ENCODE data around the gene VSIR.

Gene VSIR

DNA sequence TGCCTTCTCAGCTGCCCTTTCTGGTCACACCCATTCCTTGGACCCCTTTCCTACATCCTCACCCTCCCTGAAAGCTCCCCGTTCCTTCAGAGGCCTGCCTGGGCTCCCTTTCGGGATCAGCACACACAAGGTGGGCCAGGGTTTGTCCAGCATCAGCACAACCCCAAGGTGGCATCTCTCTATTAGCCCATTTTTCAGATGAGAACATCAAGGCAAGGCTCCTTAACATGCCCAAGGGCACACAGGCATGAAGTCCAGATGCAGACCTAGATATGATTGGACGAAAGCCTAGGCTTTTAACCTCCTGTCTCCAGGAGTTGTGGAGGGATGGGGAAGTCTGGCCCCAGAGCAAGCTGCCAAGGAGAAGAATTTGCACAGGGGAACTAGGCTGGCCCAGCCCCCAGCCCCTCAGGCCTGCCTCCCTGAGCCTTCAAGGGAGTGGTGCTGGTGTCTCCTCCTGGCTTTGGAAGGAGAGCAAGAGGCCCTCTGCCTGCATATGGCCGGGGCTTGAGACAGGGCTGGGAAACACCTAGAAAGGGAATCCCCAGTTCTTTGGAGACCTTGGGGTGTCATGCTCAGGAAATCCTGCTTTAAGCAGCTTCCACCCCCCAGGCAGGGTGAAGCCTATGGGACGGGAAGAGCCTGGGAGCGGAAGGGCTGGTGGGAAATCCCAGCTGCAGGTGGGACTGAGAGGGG, 9.0 kb upstream of the VSIR start:
- no peak for DNase-seq (ENCODE audit: low read depth in 2 of 2)

DNA sequence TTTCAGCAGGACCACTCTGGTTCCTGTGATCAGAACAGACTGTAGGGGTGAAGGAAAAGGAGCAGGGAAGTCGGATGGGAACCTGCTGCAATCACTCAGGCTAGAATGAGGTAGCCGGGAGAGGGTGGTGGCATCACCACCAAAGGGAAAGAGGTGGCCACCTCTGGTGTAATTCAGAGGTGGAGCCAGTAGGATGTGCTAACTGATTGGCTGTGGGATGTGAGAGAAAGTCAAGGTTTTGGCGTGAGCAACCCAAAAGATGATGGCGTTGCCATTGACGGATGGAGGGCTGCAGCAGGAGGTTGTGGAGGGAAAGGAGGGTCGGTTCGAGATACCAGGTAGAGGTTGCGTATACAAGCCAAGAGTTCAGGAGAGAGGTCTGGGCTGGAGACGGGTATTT, 7.4 kb upstream of the VSIR start:
- DNase-seq (ENCODE audit: low read depth in 2 of 2) = no peak

DNA sequence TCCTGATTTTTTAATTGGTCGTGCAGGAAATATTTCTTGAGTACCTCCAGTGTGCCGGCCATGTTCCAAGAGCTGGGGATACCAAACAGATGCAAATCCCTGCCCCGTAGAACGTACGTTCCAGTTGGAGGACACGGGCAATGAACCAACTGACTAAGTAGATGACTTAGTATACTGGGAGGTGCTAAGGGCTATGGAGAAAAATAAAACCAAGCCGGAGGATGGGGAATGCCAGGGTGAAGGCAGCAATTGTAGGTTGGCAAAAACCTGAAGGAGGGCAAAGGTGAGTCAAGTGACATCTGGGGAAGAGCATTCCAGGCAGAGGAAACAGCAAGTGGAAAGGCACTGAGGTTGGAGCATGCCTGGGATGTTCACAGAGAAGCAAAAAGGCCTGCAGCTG, 6.8 kb upstream of the VSIR start:
- DNase-seq (ENCODE audit: low read depth in 2 of 2) = no peak

DNA sequence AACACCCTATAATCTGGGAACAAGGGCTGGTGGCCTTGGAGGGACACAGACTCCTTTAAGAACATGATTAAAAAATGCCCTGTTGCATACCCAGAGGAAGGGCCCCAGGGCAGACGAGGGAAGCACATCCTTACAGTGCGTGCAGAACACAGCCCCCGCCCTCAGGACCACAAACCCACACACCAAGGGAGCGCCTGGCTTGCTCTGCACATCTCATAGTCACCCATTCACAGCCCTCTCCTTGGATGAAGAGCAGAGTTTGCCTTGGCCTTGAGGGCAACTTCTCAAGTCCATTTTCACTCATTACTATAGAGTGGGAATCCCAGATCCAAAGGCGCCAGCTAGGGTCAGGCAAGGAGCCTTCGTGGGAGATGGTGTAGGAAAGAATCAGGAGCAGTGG, 6.3 kb upstream of the VSIR start:
- DNase-seq (ENCODE audit: low read depth in 2 of 2) = no peak

DNA sequence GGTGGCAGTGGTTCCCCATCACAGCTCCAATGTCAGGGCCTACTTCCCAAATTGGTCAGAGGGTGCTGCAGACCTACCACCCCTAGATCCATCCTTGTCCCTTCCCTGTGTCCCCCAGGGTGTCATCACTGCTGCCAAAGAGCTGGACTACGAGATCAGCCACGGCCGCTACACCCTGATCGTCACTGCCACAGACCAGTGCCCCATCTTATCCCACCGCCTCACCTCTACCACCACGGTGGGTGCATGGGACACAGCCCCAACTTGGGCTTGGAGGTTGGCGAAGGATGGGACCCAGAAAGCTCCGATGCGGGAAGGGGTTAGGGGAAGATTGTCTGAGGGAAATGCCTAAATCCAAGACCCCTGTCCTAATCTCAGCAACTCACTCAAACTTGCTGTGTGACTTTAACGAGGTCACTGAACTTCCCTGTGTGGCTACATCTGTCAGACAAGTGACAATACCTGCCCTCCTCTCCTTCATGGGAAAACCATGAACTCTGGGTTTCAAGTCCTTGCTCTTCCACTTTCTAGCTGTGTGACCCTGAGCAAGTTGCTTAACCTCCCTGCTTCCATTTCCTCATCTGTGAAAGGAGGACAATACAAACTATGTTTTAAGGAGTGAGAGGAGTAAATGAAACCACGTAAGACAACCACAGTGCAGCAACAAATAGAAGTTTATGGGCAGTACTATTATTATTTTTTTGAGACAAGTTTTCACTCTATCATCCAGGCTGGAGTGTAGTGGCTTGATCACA, 4.9 kb upstream of the VSIR start:
- no peak for DNase-seq (ENCODE audit: low read depth in 2 of 2)

DNA sequence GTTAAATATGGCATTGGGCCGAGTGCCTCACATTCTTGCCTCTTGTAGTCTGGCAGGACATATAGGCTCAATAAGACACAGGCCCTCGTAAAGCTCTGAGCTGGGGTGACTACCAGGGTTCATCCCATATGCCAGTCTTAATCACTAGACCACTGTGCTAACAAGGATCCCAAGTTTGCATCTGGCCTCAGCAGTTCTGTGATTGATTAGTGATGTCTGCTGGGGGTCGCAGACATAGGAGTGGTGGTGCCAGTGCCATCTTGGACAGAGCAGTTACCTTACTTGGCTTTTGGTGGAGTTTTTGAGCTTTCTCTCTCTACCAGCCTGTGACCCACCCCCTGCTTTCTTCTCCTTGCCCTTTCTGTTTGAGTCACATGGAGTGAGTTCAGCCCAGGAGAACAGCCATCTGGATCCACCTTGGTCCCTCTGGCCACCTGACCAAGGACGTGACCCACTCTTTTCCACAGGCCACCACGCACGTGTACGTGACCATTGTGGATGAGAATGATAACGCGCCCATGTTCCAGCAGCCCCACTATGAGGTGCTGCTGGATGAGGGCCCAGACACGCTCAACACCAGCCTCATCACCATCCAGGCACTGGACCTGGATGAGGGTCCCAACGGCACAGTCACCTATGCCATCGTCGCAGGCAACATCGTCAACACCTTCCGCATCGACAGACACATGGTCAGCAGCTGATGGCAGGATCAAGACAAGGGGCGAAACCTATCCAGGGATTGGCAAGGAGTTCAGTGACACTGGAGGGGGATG, 4.1 kb upstream of the VSIR start:
- no peak for DNase-seq (ENCODE audit: low read depth in 2 of 2)

DNA sequence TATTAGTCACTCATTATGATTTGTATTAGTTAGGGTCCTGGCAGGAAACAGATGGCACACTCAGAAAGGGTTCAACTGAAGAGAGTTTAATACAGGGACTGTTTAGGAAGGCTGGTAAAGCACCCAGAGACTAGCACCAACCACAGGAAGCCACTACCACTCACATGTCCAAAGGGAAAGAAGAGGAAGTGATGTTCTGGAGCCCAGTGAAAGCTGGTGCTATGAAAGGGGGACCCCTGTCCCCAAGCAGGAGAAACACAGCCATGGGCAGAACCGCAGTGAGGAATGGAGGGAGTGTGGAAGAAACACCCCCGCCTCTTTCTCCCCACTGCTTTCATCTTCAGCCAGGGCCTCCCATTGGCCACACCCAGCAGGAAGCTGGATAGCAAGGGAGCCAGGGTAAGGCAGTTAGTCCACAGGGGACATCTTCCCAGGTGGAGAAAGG, 3.2 kb upstream of the VSIR start:
- DNase-seq (ENCODE audit: low read depth in 2 of 2) = no peak

DNA sequence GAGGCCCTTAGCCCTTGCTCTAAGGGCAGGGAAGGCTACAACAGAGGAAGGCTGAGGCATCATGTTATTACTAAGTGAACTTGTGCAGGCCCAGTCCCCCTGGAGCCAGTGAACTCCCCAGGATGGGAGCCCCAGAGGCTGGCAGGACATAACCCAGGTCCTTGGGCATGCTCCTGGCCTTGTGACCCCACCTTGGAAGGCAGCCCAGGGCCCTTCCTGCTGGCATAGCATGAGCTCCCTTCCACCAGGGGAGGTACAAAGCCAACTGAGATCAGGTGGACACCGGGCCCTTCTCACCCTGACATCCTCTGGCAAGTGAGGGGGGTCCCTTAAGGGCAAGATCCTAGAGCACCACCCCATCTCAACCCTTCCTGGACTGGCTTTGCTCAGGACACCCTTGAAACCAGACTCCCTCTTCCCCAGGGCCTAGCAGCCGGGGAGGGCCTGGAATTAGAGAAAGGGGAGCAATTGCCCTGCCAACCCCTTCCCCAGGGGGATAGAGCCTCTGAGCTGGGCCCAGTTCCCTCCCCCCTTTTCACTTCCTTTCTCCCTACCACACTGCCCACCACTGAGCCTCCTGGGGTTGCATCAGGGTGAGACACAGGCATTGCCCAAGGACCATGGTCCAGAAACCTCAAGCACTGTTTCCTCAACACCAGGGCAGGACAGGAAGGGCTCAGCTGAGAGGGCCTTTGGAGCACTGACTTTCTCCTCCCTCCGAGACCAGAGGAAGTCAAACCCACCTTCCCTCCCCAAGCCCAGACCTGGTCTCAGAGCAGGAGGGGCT, 1.8 kb upstream of the VSIR start:
- DNase-seq (ENCODE audit: low read depth in 2 of 2) = no peak

DNA sequence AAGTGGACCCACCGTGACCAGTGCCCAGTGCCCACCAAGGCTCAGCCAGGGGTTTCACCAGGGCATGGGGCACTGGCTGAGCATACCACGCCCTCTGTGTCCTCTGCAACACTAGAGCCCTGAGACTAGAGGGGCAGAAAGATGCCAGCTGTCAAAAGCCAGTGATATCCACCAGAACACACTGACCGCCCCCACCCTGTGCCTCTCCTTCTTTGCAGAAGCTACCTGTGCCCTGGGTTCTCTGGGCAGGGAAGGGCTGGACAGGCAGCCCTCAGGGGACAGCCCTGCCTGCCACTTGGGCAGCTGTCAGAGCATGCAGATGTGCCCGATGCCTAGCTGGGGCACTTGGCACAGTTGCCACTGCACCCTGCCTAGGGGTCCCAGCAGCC, 494 bp downstream of the VSIR start:
- DNase-seq (ENCODE audit: low read depth in 2 of 2) = no peak

DNA sequence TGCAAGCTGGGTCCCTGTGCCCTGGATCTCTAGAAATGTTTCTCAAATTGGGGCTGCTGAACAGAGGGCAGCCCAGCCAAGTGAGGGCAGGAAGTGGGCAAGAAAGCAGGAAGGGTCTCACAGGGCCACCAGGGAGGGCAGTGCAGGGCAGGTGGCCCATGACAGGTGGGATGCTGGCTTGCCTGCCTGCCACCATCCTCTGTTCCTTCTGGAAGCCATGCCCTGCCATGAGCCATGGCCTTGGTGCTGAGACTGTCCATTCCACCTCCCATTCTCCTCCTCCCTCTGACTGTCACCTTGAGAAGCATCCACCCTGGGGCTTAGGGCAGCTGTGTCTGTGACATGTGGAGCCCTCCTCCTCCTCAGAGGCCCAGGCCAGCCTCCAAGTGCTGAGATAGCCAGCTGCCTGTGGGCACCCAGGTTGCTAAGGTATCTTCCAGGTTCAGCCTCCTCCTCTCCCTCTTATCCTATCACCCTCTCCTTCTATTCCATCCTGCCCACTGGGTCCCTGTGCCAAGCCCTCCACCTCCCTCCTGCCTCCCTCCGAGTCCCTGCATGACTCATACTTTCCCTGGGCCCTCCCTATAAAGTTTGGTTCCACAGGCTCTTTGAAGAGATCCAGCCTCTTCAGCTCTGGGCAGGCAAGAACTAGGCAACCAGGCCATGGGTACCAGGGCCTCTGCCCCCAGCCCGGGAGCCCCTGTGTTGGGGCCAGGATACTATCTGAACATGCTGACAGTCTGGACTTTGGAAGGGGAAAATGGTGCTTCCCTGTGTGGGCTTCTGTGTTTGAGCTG, 1.3 kb downstream of the VSIR start:
- no peak for DNase-seq (ENCODE audit: low read depth in 2 of 2)

DNA sequence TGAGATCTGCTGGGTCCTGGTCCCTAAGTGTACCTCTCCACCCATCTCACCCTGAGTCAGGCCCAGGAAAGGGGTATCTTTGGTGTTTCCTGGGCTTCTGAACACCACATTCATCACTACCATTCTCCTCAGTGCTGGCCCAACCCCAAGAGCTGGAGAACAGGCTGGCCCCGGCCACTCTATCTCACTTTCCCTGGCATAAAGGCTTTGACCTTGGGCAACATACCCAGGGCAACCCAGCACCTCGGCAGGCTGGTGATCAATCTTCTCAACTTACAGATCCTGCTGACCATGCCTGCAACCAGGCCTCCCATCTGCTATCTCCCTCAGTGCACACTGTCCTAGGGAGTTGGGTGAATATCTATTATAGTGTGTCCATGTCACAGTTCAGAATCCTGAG, 2.1 kb downstream of the VSIR start:
- no peak for DNase-seq (ENCODE audit: low read depth in 2 of 2)

DNA sequence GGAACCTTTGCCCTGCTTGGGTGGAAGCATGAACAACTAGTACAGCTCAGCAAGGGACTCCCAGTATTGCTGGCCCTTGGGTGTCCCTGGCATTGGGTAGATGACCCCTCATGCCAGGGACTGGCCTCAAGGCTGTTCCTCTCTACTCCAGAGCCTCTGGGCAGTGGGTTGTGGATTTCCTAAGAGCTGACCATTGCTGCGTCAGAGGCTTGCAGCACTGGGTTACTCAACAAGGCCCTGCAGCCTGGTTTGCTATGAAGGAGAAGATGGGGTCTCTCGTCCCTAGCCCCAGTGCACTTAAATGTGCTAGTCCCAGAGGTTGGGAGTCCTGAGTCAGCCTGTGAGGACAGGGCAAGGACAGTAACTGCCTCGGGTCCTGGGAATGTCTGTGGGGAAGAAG, 2.5 kb downstream of the VSIR start:
- DNase-seq (ENCODE audit: low read depth in 2 of 2) = no peak

DNA sequence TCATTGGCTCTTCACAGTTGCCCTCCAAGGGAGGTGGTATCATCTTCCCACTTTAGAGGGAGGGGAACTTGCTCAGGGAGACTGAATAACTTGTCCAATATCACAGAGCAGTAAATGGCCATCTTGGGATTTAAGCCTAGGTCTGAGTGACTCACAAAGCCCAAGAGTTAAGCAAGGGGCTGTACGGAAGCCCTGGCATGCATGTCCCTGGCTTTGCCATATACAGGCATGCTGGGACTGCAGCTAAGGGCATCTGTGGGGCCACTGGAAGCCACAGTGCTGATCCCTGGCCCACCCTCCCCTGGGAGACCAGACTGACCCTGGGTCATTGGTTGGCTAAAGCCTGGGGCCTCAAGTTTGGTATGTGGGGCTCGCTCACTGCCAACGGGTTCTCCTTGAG, 3.1 kb downstream of the VSIR start:
- DNase-seq (ENCODE audit: low read depth in 2 of 2) = no peak

DNA sequence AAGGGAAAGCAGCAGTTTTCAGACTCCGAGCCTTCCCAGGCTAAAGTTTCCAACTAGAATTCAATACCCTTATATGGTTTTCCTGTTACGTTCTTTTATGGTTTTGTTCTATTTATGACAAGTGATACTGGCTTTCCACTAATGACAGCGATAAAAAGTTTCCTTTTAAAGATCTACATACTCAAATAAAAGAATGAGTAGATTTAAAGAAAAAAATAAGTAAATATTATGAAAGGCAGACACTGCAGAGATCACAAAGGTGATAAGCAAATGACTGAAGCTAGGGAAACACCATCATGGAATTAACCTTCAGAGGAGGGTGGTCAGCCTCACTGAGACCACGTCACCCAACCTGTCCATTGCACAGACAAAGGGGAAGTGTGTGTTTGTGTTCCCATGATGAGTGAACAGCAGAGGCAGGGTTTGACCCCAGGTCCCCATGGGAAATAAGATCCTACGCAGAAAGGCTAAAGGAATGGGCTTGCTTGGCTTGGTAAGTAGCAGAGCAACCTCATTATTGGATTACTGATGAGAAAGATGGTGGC, 4.0 kb downstream of the VSIR start:
- DNase-seq (ENCODE audit: low read depth in 2 of 2) = no peak

DNA sequence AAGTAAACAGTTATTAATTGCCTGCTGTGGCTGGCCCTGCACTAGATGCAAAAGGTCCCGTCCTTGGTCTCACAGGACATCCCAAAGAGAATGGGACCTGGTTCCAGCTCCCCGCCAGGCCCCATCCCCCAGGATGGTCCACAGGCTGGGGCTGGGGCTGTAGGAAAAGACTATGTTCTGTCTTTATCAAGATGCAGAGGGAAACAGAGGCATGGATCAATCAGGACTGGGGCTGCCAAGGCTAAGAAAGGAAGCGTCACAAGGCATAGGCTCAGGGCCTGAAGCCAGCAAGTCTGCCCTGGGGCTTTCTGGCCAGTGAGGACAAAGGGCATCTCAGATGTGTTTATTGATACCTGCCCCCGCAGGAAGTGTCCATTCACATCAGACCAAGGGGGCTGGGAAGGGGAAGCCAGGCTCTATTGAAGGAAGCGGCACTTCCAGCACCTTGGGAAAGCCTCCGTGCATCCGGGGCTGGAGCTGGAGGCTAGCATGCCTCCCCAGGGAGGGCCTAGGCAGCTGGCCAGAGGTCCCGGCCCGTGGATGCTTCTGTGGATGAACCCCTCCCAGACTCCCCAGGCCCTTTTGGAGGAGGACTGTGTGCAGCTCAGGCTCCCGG, 5.8 kb downstream of the VSIR start:
- no peak for DNase-seq (ENCODE audit: low read depth in 2 of 2)

DNA sequence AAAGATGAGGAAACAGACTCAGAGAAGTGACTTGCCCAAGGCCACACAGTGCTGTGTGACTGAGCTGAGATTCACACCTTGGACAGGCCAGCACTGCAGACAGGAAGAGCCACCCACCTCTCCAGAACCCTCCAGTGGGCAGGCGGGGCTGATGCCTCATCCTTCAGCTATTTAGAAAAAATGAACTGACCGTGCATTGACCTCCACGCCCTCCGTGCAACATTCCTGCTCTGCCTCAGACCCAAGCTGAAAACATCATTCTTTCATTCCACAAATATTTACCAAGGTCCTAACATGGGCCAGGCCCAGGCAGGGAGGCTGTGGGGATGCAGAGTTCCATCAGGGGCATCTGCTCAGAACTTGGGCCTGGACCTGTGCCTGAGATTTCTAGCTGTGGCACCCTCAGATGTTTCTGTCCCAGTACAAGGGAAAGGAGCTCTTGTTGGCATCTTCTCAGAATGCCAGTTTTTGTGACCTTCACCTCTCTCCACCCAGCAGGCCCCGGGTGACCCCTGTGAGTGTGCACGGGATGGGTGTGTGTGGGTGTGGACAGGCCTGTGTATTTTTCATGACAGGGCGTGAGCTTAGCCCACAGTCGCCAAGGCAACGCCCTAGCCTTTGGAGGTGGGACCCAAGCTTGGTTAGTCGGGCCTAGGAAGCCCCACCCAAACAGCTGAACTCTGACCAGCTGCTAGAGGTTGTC, 6.5 kb downstream of the VSIR start:
- no peak for DNase-seq (ENCODE audit: low read depth in 2 of 2)

DNA sequence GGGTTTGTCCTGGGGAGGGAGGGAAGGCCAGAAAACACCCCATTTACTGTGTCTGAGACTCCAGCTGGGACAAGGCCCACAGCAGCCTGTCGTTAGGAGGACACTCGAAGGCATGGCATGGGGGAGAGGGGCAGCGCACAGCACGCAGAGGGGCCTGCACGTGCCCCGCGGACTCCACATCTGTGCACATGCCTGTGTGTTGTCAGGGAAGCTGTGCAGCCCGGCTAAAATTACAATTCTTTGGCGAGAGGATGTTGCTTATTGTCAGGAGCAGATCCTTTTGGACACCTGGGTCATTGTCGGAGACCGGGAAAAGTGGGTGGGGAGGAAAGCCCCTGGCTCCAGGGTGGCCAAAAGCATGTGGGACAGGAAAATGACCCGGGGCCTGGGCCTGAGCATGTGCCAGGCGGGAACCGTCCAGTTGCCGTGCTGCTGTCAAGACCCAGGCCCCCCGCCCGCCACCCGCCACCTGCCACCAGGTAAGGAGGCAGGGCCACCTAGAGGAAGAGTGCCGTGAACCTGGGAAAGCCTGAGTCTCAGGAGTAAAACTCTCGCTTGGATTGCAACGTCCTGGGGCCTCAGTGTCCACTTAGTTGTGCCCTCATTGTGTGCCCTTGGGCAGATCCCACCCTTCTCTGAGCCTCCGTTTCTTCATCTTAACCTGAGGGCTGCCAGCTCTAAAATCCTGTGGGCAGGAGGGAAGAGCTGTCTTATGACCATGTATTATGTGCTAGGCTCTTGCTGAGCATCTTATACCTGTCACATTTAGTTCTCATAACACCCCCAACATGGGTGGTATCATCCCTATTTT, 7.2 kb downstream of the VSIR start:
- no peak for DNase-seq (ENCODE audit: low read depth in 2 of 2)

DNA sequence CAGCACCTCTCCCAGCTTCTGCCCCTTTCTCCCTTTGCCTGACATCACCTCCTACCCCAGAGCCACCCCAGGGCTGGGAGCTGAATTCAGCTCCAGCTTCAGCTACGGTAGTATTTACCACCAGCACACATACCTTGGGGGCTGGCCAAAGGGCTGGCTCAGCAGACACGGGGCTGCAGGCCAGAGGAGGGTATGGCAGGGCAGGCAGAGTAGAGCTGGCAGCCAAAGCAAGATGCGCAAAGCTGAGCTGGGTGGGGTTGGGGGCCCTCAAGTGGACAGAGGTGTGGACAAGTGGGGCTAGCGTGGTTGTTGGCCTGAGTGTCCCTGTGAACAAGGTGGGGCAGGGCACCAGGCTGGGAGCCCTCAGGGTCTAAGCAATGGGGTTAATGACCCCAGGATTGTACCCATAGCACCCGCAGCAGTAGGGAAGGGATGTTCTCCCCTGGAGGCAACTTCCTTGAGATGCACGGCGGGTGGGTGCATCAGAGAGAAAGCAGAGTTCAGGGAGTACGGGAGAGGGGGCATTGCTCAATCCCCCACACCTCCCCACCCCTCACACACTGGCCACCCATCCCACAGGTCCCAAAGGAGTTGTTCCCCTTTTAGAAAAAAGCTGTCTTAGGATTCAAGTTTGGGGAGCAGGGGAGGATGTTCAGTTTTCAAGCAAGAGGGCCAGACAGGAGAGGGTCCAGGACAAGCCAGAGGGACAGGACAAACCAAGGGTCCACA, 8.0 kb downstream of the VSIR start:
- DNase-seq (ENCODE audit: low read depth in 2 of 2) = no peak
